SK-N-SH (cell line): ENCODE measurements around the gene GARNL3.

Source experiments
- RAD21 ChIP-seq: IDR thresholded peaks from 2 replicates; pipeline ENCODE4 v1.6.1; 2012; ENCODE audit warnings: mild to moderate bottlenecking, low read length
- REST ChIP-seq: IDR thresholded peaks from 2 replicates; pipeline ENCODE4 v1.6.1; 2012; ENCODE audit warnings: mild to moderate bottlenecking, low read depth, low read length, moderate library complexity

GRCh38 chr9:127224883-127225739 is 39.5 kb upstream of the GARNL3 start:
- TF ChIP-seq REST (no peak), RAD21 (no peak)
